PFSK-1 (cell line): Measurements from ENCODE around the gene MTA2.

Experiments used
- FOXP2 ChIP-seq: optimal IDR thresholded peaks from 2 replicates; pipeline ENCODE3; 2011; ENCODE audit warnings: borderline replicate concordance, control low read depth, inconsistent platforms; ENCODE audit not compliant: insufficient read depth; ENCODE audit errors: extremely low read length, extremely low read depth
- POLR2AphosphoS5 ChIP-seq: IDR thresholded peaks from 2 replicates; pipeline ENCODE4 v1.6.1; 2012; ENCODE audit warnings: low read depth, mild to moderate bottlenecking, control low read depth, low read length, moderate library complexity
- REST ChIP-seq, 2 experiments: IDR thresholded peaks; 2 replicates each; pipeline versions ENCODE4 v1.6.1 to v1.8.0; 2011 to 2012; ENCODE audit warnings: low read depth in 2 of 2, low read length in 2 of 2, control low read depth in 1 of 2, inconsistent platforms in 1 of 2, mild to moderate bottlenecking in 1 of 2, moderate library complexity in 1 of 2; ENCODE audit not compliant: insufficient read depth in 1 of 2
- TAF1 ChIP-seq: IDR thresholded peaks from 2 replicates; pipeline ENCODE4 v1.6.1; 2012; ENCODE audit warnings: low read length, control low read depth, borderline replicate concordance; ENCODE audit not compliant: insufficient read depth

DNA sequence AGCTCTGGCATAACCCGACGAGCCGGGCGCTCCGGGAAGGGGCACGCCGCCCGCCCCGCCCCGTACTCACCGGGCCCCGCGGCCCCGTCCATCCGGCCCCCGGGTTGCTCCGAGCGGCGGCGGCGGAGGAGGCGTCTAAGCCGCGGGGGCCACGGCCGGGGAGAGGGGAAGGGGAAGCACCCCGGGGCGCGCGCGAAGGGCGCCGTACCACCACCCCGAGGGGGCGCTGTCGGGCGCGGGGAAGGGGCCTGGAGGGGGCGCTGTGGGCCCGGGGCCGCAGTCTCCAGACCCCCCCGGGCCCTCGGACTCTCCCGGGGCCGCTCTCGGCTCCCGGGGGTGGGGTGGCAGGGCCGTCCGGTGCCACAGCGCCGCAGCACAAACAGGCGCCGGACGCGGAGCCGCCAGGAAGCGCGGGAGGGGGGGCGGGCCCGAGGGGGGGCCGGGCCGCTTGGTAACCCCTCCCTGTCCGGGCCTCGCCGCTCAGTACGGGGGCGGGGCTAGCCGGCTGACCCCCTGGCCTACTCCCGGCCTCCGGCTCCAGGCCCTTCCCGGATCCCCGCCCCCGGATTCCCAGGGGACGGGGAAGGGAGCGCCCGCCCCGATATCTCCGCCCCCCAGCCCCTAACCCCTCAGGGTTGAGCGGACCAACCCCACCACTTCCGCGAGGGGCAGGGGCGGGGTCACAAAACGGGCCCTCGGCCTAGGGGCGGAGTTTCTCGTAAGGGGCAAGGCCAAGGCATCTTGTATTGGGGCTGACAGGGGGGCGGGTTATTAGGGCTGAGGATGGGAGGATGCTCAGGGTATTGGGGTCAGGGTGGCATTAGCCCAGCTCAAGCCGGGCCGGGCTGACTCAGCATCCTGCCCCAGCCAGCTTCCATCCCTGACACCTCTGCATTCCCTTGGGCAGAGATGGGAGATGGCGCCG is 11.0 kb upstream of the MTA2 start, which contains the start of the genes EML3 and ROM1:
- TF ChIP-seq TAF1 (no peak), POLR2AphosphoS5 (peak; percentile 47), REST (IDR thresholded peaks at IDR 0.05; ENCODE audit: insufficient read depth in 1 of 2, low read depth in 2 of 2, low read length in 2 of 2) (no peak), FOXP2 (peak; percentile 24)
